Stimulated activated CD4-positive, alpha-beta T cell treated with anti-CD3 and anti-CD28 coated beads, Interleukin-15, amount 100 ng/mL, for 24 hours (primary cell): Measurements from ENCODE around the gene ASIC2.

Source experiments
- DNase-seq: peaks from one replicate; pipeline ENCODE4 v3.0.0-alpha.2; 2020

ASIC2 gene

GRCh38 chr17:32964541-32964940, 328.6 kb downstream of the ASIC2 start:
- DNase-seq, result no peak
